Measurements from ENCODE around the gene ZDHHC7. TPM values are rescaled to one million over a fixed set of nuclear protein-coding genes. Genes with fewer than 3 reads are reported as not detected.

Gene ZDHHC7
- polyA plus RNA-seq, 2 of the 4 experiments (the other 2 are of a cell fraction): 42.3 to 58.0 TPM

GRCh38 chr16:84948851-84949610 is 62.3 kb downstream of the ZDHHC7 start:
- WGBS (ENCODE audit: missing lambda C conversion rate): 71% methylated on average over 10 of the region's 10 CpGs
- H3K27ac ChIP-seq: no peak overlapping the region
- no peak overlapping the region for H3K4me3 ChIP-seq
- no peak overlapping the region for H3K4me2 ChIP-seq
- no peaks in the 10 kb centered on the region for H3K9me3 ChIP-seq
- DNase-seq (ENCODE audit: low read depth in 1 of 2, low spot score in 1 of 2) (no peak), FAIRE-seq (no peak), ATAC-seq (no peak)
- ChIA-PET POLR2A (no interaction called here), CTCF (interaction anchor here (7.0 to 11.2 kb wide), 3 partner anchors 20 to 196 kb away, joined by 90 to 219 read pairs (median 184); no protein-coding TSS in a partner anchor)
- H3K4me1 ChIP-seq: no peaks in the 10 kb centered on the region
- TF ChIP-seq NR3C1 (IDR thresholded peaks at IDR 0.05): no peak
- TF ChIP-seq HES2 (IDR thresholded peaks at IDR 0.05): no peak
- TF ChIP-seq RFX5 (IDR thresholded peaks at IDR 0.05): no peak
- TF ChIP-seq MYC (IDR thresholded peaks at IDR 0.05; ENCODE audit: borderline replicate concordance, low read length): no peak

GRCh38 chr16:84947996-84948850 is 63.1 kb downstream of the ZDHHC7 start:
- Histone ChIP-seq H3K4me1 (no peaks in the 10 kb centered on the region), H3K4me2 (no peak overlapping the region), H3K27ac (no peak overlapping the region), H3K4me3 (no peak overlapping the region), H3K9me3 (no peaks in the 10 kb centered on the region)
- TF ChIP-seq HOXB5 (CRISPR knock-in tag; IDR thresholded peaks at IDR 0.05): no peak
- no peak for TF ChIP-seq SMC3 (IDR thresholded peaks at IDR 0.05)
- no peak for TF ChIP-seq HES2 (IDR thresholded peaks at IDR 0.05)
- no peak for TF ChIP-seq HMGXB4 (CRISPR knock-in tag; IDR thresholded peaks at IDR 0.05; ENCODE audit: borderline replicate concordance)
- no peak for TF ChIP-seq NFE2L2 (conservative IDR thresholded peaks at IDR 0.05; ENCODE audit: low read length)
- TF ChIP-seq FOXS1 (CRISPR knock-in tag; IDR thresholded peaks at IDR 0.05): no peak
- no peak for TF ChIP-seq TP53 (CRISPR knock-in tag; IDR thresholded peaks at IDR 0.05)
- CTCF ChIA-PET: interaction anchor here (7.1 kb wide), 1 partner anchor 23 kb away, joined by 34 read pairs; no protein-coding TSS in a partner anchor
- FAIRE-seq (no peak), DNase-seq (ENCODE audit: low read depth in 1 of 2, low spot score in 1 of 2) (no peak), ATAC-seq (no peak)
- 82% methylated on average over 19 of the region's 27 CpGs for WGBS (ENCODE audit: missing lambda C conversion rate)
- POLR2A ChIA-PET: no interaction called here

- ChIA-PET CTCF (interaction anchor here (0.8 to 7.1 kb wide), 4 partner anchors 22 to 193 kb away, joined by 3 to 34 read pairs (median 8); no protein-coding TSS in a partner anchor), POLR2A (no interaction called here)
- H3K4me2 ChIP-seq: no peak overlapping the region
- no peaks in the 10 kb centered on the region for H3K4me1 ChIP-seq
- H3K27ac ChIP-seq: no peak overlapping the region
- H3K4me3 ChIP-seq: no peak overlapping the region
- DNase-seq (ENCODE audit: low read depth in 1 of 2, low spot score in 1 of 2) (no peak), FAIRE-seq (no peak), ATAC-seq (no peak)
- no peaks in the 10 kb centered on the region for H3K9me3 ChIP-seq
- 63% methylated on average over 9 of the region's 9 CpGs for WGBS (ENCODE audit: missing lambda C conversion rate)
- TF ChIP-seq JUNB (IDR thresholded peaks at IDR 0.05) (no peak), BCL3 (IDR thresholded peaks at IDR 0.05) (no peak)
These were observed 64.3 kb downstream of the ZDHHC7 start for GRCh38 chr16:84947022-84947421.

GRCh38 chr16:84943620-84944019 is 67.7 kb downstream of the ZDHHC7 start:
- ATAC-seq (no peak), FAIRE-seq (no peak), DNase-seq (ENCODE audit: low read depth in 1 of 2, low spot score in 1 of 2) (no peak)
- WGBS (ENCODE audit: missing lambda C conversion rate): 24% methylated on average over 4 of the region's 4 CpGs
- CTCF ChIA-PET: interaction anchor here (1.2 to 7.1 kb wide), 2 partner anchors 9 to 18 kb away, joined by 5 to 34 read pairs; no protein-coding TSS in a partner anchor
- H3K9me3 ChIP-seq: no peaks in the 10 kb centered on the region
- H3K4me1 ChIP-seq: no peaks in the 10 kb centered on the region
- H3K4me2 ChIP-seq: no peak overlapping the region
- POLR2A ChIA-PET: no interaction called here
- H3K27ac ChIP-seq: no peak overlapping the region
- no peak for TF ChIP-seq TFCP2L1 (CRISPR knock-in tag; IDR thresholded peaks at IDR 0.05)
- TF ChIP-seq KDM1A (IDR thresholded peaks at IDR 0.05; ENCODE audit: low read depth): no peak
- no peak for TF ChIP-seq CBX8 (IDR thresholded peaks at IDR 0.05)
- TF ChIP-seq ELK1 (IDR thresholded peaks at IDR 0.05; ENCODE audit: low read depth, low read length): no peak
- TF ChIP-seq SREBF2 (IDR thresholded peaks at IDR 0.05): no peak
- no peak for TF ChIP-seq EHF (CRISPR knock-in tag; IDR thresholded peaks at IDR 0.05)
- no peak overlapping the region for H3K4me3 ChIP-seq
